HG02885 (cell line): Measurements from ENCODE around the gene ADAM21.
"Not testable (repeated sequence)": the region's sequence is repeated elsewhere in the genome, so short reads cannot be mapped to it uniquely, and the experiment has no call there.

Experiments
- ATAC-seq: cut with Tn5 transposase; IDR thresholded peaks from one replicate; pipeline ENCODE4 v1.9.1; 2021; ENCODE audit warnings: mild to moderate bottlenecking; ENCODE audit not compliant: unreplicated experiment, poor library complexity

ADAM21 gene

DNA sequence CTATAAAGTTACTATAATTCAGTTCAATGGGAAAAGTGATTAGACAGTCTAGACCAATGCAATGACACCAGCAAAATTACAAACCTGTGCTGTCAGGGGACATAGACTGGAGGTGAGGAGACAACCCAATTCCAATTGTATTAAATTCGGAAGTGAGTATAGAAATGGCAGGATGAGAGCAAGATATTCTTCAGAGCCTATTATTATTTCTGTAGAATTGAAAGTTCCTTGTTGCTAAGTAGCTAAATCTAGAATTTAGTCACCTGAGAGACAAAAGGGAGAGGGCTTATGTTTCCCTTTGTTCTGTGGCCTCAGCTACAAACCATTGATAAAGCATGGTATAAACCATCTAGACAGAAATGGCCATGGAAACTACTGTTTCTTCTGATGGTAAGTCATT, at the start of gene ADAM21:
Gene ADAM21, plus strand, starts transcription at position 301 of the 400 bp plus-strand sequence. CDS start 5,326 bp downstream, outside the sequence.
- ATAC-seq = no peak

DNA sequence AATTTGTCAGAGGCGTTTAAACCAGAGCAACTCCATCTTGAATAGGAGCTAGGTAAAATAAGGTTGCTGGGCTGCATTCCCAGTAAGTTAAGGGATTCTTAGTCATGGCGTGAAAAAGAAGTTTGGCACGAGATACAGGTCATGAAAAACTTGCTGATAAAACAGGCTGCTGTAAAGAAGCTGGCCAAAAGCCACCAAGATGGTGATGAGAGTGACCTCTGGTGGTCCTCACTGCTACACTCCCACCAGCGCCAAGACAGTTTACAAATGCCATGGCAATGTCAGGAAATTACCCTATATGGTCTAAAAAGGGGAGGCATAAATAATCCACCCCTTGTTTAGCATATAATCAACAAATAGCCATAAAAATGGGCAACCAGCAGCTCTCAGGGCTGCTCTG, 48.6 kb upstream of the ADAM21 start:
- not testable (repeated sequence) for ATAC-seq

DNA sequence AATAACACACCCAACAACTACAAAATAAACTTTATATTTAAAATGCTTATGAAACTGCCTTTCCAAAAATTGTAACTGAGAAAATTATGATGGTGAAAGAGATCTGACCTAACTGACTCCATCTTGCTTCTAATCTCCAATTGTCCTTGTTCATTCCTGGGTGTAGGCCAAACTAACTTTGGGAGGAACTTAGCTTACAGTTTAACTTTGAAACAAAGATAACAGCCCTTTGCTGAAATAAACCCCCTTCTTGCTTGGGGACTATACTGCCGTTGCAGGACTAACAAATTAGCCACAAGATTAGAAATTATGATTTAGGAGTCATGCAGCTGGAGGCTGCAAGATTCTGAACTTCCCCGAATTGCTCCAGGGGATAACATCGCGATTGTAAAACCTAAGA, 45.8 kb upstream of the ADAM21 start:
- not testable (repeated sequence) for ATAC-seq

DNA sequence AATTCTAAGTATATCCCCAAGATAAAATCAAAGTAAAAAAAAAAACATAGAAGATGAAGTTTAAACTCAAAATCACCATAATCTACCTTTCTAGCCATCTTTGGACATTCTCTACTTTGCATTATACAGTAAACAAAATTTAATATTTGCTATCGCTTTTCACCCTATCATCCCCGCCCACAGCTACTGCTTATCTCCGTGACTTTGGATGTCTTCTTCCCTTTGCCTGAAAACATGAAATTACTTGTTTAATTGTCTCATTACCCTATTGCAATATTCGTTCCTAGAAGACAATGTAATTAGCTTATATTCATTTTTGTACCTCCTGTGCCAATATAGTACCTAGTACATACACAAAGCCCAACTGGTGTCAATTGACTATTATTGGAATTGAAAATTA, 44.4 kb upstream of the ADAM21 start:
- ATAC-seq = no peak

DNA sequence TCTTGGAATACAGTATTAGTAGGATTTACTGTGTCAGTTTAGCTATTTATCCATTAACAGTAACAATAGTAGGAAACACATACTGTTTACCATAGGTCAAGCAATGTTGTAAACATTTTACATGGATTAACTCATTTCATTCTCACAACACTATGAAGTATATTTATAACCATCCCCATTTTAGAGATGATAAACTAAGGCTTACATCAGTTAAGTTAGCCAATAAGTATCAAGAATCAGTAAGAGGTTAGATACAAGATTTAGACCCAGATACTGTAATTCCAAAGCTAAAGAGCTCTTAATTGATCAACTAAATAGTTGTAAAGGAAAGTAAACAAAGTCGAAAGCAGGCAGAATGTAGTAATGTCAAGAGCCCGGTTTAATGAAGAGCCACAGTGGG, 36.2 kb upstream of the ADAM21 start:
- no peak for ATAC-seq

DNA sequence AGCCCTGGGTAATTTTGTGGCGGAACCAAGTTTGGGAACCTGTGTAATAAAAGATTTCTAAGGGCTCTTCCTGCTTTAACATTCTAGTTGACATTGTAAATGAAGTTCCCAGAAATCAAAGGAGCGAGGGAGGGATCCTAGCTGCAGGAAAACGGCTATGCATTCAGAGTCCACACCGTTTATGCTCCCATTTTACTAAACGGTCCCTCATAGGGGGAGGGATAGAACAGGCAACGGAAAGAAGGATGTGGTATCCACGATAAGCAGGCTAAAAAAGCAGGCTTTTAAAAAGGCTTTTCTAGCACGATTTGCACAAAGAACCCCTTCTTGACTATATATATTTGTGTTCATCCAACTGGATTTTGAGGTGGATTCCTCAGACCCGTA, 35.6 kb upstream of the ADAM21 start:
- ATAC-seq = peak; percentile 18

DNA sequence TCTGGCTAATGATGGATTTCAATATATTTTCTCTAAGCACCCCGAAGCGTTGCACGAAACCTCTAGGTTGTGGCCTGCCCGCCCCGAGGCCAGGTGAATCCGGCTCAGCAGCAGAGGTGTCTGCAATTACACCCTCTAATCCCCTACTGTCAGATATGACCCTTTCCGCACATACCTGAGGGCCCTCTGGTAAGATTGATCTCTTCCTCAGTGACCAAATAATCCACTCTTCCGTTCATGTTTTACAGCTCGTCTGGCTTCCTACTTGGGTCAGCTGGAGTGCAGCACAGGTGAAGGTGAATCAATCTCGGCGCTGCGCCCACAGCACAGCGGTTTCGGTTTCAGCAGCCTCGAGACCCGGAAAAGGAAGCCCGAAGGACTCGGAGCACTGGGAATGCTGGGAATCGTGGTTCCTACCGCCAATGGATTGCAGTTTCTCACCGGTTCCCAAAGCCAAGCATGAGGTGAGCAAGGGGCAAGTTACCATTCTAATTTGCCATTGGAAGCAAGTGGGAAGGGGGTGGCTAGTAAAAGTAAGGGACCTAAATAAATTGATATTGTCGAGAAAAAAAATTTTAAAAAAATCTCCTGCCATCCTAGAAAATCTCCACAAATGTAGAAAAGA, 35.1 kb upstream of the ADAM21 start, which contains the start of gene SYNJ2BP:
Gene SYNJ2BP, minus strand, starts transcription at position 366 of the 625 bp plus-strand sequence. Its CDS starts 127 bp downstream, at position 239.
- peak; percentile 63 for ATAC-seq

DNA sequence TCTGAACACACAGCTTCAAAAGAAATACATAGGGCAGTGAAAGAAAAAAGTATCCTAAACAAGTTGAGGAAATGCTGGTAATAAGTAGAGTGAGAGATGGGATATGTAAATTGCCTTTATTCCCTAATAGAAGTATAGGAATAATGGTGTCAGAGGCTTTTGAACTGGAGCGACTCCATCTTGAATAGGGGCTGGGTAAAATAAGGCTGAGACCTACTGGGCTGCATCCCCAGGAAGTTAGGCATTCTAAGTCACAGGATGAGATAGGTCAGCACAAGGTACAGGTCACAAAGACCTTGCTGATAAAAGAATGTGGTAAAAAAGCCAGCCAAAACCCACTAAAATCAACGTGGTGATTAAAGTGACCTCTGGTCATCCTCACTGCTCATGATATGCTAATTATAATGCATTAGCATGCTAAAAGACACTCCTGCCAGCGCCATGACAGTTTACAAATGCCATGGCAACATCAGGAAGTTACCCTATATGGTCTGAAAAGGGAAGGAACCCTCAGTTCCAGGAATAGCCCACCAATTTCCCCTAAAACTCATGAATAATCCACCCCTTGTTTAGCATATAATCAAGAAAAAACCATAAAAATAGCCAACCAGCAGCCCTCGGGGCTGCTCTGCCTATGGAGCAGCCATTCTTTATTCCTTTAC, 32.6 kb upstream of the ADAM21 start:
- ATAC-seq = not testable (repeated sequence)

DNA sequence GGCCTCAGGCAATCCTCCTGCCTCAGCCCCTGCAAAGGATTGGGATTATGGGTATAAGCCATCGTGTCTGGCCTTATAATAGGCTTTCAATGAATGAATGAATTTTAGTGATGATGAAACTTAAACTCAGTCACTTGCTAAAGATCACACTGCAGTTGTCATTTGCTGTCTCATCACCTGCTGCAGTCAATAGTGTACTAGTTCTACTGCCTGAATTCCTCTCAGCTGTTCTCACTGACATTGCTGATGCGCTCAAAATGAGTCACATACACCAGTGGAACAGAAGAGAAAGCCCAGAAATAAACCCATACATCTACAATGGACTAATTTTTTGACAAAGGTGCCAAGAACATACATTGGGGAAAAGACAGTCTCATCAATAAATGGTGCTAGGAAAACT, 29.4 kb upstream of the ADAM21 start:
- ATAC-seq = no peak

DNA sequence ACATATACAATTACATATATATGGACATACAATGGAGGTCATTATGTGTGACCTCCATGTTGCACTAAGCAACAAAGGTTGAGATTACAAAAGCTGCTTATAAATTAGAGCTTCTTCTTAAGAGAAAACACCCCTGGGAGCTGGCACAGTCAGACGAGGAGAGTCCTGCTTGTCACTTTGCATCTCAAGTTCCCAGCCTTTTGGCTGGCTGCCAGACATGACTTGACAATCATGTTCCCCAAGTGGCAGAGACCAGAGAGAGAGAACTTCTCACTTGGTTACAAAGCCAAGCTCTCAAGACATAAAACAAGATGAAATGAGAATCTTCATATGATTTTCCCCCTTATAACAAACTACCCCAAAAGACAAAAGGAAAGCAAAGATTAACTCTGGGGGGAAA, 26.6 kb upstream of the ADAM21 start:
- no peak for ATAC-seq

DNA sequence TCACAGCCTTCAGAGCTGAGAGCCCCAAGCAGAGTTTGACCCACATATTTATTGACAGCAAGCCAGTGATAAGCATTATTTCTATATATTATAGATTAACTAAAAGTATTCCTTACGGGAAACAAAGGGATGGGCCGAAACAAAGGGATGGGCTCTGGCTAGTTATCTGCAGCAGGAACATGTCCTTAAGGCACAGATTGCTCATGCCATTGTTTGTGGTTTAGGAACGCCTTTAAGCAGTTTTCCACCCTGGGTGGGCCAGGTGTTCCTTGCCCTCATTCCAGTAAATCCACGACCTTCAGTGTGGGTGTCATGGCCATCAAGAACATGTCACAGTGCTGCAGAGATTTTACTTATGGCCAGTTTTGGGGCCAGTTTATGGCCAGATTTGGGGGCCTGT, 25.4 kb upstream of the ADAM21 start:
- ATAC-seq = not testable (repeated sequence)

DNA sequence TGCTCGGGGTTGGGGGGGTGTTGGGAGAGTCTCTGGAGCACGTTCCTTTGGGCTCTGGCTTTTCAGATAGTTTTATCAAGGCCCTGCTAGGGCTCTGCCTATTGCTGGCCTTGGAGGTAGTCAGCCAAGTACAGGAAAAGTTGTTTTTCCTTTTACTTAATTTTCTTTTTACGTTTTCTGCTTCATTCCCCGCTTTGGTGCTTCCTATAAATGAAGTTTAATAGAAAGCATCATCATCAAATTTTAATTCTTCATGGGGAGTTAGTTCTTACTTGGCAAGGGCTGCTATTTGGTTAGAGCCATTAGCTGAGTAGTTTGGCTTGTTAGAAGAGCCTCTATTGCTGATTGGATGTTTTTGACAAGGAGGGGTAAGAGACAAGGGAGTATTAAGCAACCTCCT, 15.1 kb upstream of the ADAM21 start:
- no peak for ATAC-seq

DNA sequence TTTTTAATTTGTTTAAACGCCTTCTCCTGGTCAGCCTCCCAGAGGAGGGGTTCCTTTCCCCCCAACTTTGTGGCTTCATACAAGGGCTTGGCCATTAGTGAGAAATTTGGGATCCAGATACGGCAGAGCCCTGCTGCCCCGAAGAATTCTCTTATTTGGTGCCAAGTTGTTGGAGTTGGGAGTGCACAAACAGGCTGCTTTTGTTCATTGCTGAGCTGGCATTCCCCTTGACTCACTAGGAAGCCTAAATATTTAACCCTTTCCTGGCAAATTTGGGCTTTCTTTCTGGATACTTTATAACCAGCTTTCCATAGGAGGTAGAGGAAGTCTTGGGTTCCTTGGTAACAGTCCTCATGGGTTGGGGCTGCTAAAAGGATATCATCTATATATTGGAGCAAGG, 10.3 kb upstream of the ADAM21 start:
- ATAC-seq = no peak

DNA sequence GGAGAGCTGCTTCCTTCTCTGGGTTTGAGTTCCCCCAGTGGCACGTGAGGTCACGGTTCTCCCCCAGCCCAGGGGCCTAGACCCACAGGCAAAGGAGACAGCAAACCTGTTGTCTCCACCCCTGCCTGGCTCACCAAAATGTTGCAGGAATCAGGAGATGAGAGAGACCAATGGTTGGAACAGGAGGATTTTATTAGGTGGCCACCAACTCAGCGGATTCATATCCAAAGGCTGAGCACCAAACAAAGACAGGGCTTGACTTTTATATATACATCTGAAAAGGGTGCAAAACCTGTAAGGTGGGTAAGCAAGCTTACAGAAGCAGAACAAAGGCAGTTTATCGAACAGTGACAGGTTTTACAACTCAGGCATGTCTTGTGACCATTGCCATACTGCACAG, 9.2 kb upstream of the ADAM21 start:
- ATAC-seq = no peak

DNA sequence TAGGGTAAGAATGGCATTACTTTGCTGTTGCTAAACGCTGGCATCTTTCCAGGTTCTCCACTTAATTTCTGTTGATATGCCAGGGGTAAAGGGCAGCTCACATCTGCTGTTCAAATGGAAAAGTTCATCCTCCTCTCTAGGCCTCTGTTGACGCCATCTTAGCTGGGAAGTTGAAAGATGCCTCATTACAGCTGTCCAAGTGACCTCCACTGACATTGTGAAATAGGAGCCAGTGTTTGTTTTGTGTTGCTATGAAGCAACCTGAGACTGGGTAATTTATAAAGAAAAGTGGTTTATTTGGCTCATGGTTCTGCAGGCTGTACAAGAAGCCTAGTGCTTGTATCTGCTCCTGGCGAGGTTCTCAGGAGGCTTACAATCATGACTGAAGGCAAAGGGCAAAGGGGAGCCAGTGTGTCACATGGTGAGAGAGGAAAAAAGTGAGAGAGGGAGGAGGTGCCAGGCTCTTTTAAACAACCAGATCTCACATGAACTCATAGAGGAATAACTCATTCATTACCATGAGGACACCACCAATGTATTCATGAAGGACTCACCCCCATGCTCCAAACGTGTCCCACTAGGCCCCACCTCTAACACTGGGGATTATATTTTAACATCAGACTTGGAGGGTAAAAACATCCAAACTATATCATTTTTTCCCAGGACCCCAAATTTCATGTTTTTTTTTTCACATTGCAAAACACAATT, 3.2 kb upstream of the ADAM21 start:
- ATAC-seq = no peak

DNA sequence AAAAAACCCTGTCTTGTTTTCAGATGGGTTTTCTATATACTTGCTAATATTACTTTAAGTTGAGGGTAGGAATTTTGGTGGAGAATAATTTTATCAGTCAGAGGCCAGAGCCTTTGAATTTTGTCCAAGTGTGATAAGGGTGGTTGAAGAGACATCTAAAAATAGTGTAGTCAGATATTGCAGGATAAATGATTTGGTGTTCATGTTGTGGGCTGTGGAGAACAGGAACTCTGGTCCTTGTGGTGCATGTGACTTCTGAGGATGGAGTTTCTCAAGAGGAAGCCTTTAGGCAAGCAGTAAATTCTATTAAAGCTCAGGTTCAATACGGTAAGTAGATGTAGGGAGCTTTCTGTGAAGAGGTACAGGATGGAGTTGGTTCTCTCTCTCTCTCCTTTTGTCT, 2.8 kb downstream of the ADAM21 start:
- ATAC-seq = no peak

DNA sequence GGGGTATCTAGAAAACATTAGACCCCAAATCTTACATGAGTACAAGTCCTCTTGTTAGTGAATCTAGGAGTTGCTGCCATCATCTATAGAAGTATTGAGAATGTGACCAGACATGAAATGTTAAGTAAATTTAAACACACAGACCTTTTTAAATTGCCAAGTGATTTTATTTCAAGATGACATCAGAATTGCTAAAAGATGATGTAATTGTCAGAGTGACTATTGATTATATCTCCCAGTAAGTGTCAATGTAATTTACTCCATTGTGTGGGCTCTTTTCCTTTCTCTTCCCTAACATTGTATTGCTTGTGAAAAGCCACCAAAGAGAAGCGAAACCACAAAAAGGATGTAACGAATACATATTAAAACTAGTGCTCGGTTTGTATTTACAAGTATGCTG, 16.8 kb downstream of the ADAM21 start:
- ATAC-seq = no peak

DNA sequence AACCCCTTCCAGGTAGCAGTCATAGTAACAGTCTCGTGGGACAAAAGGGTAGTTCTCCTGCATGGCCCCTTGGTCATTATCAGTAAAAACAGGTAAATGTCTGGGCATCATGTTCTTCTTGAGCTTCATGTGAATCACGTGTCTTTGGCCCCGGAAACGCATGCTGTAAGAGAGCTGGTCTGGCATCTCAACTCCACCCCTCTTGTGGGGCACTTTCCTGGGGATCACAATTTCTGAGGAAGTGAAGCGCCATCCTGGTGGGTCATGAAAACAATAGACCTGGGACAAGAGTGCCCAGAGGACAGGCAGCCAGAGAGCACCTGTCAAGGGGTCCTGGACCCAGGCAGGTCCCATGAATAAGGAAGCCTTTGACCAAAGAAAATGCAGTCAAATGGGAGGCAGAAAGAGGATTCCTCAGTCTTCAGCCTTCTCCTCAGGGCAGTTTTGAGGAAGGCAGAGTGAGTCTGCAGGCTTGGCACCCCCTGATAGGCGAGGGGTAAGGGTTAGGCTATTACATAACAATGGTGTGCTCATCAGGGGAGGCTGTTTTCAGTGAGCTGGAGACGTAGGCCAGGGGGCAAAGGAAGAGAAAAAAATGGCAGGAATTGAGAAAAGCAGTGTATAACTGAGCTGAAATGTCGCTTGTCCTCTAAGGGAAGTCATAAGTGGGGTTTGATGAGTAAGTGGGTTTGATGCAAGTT, 19.0 kb downstream of the ADAM21 start:
- not testable (repeated sequence) for ATAC-seq

DNA sequence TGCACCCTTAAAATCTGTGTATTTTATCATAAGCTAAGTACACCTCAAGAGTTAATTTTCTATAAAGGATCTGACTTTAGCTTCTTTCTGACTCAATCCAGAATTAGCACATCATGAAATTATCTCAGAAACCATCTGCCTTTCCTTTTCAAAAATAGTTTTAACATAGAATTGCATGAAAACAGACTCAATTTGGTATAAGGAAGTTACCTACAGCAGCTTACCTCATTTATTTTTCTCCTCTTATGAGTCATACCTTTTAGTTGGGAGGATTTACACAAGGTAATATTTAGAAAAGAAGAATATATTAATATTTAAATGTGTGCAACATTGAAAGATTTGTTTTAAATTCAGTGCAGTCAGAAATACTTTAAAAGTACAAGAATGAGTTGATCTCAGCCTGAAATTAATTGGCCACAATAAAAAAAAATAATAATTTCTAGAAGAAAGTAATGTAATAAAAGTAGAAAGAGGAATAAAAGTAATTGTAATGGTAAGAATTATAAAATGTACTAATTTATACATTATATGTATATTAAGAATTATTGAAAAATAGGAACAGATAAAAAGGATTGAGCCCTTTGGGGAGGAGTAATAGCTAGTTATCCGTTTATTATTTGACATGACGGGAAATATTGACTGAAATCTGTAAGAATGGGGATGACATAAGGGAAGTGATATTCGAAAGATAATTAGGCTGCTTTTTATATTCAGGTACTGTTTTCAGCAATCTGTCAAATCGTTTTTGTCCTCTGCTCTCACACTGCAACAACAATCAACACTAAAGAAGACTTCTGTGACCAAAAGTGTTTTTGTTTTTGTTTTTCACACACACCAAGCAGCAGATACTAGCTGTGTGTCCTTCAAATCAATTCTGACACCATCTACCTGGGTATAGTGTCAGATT, 20.5 kb downstream of the ADAM21 start:
- ATAC-seq = peak; percentile 58

DNA sequence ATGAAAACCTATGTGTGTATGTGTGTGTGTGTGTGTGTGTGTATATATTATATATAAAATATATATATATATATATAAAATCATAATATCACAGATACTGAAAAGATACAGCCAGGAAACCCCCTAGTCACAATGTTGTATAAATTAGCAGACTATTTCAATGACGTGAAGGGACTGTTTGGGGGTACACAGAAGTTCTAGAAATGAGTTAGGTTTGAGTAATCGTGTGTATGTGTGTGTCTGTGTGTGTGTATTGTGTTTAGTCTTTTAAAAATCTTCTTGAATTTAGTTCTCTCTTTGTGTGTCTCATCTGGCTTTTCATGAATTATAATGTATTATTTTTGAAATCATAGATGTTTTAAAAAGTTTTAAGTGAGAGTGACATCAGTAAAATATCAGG, 21.9 kb downstream of the ADAM21 start:
- ATAC-seq = no peak
